Activated CD8-positive, alpha-beta memory T cell treated with anti-CD3 and anti-CD28 coated beads for 1 hour (primary cell): ENCODE results near the gene TMEM53.

Source experiments
- DNase-seq, 2 donors: peaks; one replicate each; pipeline ENCODE4 v3.0.0-alpha.2; 2020; ENCODE audit warnings: low read depth in 1 of 2; ENCODE audit errors: extremely low read depth in 1 of 2

TMEM53 gene

DNA sequence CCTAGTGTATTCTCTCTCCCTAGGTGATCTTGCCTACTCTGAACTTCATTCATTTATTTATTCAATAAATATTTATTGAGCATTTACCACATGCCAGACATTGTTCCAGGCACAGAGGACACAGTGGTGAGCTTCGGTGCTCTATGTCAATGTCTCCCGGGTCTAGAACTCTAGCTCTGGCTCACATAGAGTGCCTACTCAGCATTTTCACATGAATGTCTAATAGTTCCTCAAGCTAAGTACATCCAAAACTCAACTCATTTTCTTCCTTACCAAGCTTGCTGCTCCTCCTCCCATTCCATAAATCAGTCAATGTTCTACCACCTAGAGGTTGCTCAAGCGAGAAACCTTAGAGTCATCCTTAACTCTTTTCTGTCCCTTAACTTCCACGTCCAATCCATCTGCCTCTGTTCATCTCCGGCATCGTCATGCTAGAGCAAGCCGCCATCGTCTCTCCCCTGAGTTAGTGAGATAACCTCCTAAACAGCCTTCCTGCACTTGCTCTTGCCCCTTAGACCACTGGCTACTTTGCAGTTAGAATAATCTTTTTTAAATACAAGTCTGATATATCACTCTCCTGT, 67.5 kb downstream of the TMEM53 start:
- no peak for DNase-seq

DNA sequence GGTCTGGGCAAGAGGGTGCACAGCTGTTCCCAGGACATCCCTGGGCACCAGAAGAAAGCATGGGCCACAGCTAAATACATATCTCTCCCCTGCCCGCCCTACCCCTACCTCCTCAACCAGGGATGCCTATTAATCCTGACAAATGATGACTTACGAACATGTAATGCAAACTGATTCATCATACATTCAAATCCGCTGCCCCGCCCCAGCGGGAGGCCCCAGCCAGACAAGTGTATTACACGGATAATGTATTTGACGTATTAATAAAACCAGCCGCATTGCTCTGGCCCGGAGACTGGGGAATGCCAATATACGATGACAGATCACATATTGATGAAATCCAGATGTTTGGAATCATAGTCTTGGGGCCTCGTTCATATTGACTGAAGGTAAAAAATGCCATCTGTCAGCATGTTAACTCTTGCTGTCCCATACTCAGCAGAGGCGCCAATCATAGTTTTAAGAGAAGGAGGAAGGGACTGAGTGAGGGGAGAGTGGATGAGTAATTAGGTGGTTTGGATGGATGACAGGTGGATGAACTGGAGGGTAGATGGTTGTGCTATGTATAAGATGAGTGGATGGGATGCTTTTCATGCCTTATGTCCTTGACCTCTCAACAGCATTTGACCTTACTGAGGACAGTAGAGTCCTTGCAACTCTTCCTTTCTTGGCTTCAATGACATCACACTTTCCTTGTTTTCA, 68.2 kb downstream of the TMEM53 start:
- DNase-seq, result no peak

DNA sequence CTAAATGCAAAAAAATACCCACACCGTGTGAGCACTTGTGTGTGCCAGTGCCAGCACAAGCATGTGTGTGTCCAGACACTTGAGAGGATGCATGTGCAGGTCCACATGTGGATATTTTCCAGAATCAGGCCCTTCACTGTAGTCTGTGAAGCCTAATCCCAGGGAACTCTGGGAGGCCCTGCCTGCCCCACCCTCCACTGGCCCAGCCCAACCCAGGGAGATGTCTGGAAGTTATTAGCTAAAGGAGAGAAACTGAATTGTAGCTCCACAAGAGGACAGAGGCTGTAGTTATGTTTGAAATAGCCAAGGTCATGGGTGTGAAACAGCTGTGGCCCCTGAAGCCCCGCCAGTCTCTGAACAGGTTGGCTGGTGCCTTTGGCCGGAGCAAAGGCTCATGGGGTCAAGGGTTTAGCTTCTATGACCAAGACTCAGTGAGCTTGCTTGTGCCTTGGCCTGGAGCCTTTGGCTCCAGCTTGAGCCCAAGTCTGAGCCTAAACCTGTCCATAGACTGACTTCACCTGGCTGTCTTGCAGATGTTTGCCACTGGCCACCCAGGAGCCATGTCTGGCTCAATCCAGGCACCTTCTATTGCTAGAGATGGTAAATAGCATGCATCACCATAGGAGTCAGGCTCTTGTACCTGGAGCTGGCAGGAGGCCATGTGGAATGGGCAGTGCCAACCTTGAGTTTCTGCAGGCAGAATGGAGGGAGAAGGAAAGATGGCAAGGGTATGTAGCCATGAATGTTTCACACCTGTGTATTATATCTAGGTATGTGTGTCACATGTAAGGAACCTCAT, 69.9 kb downstream of the TMEM53 start:
- no peak for DNase-seq

DNA sequence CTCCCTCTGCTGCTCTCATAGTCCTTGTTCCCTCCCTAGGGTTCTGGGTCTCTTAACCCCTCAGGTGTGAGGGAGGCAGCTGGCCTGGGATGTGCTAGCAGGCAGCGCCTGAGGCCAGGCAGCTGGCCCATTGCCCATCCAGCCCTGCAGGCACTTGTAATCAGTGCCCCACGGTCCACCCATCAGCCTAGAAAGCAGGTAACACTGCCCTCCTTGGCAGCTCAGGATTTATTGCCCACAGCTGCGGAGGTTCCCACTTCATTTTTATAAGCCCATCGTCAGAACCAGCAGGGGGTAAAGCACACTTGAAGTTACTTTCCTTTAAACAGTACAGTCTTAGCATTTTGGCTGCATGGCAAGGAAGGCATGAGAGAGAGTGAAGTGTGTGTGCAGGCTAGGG, 70.6 kb downstream of the TMEM53 start:
- no peak for DNase-seq
